ENCODE measurements around the gene SPIN1.

Gene SPIN1

GRCh38 chr9:88443480-88444113 lies 55.4 kb downstream of the SPIN1 start:
- TF ChIP-seq CREB1 (IDR thresholded peaks at IDR 0.05; ENCODE audit: low read depth) (no peak), CEBPB (IDR thresholded peaks at IDR 0.05) (no peak), FOXM1 (IDR thresholded peaks at IDR 0.05; ENCODE audit: borderline replicate concordance, low read depth) (no peak), NFIC (IDR thresholded peaks at IDR 0.05) (no peak), TEAD4 (IDR thresholded peaks at IDR 0.05) (no peak), EP300 (IDR thresholded peaks at IDR 0.05; ENCODE audit: borderline replicate concordance) (no peak), RAD21 (IDR thresholded peaks at IDR 0.05; ENCODE audit: low read depth) (no peak), YY1 (IDR thresholded peaks at IDR 0.05; ENCODE audit: low read depth) (no peak), USF1 (IDR thresholded peaks at IDR 0.05) (no peak), ZBTB7A (IDR thresholded peaks at IDR 0.05; ENCODE audit: low read depth) (no peak), MAX (IDR thresholded peaks at IDR 0.05) (no peak), TAF1 (IDR thresholded peaks at IDR 0.05; ENCODE audit: low read depth) (no peak), TCF12 (IDR thresholded peaks at IDR 0.05; ENCODE audit: low read depth) (no peak), EGR1 (IDR thresholded peaks at IDR 0.05) (no peak)
- TF ChIP-seq, protein P1, sequence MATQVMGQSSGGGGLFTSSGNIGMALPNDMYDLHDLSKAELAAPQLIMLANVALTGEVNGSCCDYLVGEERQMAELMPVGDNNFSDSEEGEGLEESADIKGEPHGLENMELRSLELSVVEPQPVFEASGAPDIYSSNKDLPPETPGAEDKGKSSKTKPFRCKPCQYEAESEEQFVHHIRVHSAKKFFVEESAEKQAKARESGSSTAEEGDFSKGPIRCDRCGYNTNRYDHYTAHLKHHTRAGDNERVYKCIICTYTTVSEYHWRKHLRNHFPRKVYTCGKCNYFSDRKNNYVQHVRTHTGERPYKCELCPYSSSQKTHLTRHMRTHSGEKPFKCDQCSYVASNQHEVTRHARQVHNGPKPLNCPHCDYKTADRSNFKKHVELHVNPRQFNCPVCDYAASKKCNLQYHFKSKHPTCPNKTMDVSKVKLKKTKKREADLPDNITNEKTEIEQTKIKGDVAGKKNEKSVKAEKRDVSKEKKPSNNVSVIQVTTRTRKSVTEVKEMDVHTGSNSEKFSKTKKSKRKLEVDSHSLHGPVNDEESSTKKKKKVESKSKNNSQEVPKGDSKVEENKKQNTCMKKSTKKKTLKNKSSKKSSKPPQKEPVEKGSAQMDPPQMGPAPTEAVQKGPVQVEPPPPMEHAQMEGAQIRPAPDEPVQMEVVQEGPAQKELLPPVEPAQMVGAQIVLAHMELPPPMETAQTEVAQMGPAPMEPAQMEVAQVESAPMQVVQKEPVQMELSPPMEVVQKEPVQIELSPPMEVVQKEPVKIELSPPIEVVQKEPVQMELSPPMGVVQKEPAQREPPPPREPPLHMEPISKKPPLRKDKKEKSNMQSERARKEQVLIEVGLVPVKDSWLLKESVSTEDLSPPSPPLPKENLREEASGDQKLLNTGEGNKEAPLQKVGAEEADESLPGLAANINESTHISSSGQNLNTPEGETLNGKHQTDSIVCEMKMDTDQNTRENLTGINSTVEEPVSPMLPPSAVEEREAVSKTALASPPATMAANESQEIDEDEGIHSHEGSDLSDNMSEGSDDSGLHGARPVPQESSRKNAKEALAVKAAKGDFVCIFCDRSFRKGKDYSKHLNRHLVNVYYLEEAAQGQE (IDR thresholded peaks at IDR 0.05; ENCODE audit: low read depth) = no peak

DNA sequence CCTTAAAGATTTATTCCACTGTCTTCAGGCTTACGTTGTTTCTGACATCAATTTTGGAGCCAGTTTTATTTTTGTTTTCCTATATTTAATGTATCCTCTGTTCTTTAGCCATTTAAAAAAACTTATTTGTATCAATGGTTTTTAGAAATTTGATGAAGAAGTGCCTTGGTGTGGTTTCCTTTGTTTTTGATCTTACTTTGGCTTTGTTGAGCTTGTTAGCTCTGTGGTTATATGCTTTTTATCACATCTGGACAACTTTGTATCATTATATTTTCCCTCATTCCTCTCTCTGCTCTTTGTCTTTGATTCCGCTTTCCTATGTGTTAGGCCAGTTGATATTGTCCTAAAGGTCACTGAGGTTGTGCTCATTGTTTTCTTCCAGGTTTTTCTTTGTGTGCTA lies 58.5 kb downstream of the SPIN1 start:
- TF ChIP-seq YY1 (IDR thresholded peaks at IDR 0.05; ENCODE audit: low read depth) (no peak), TEAD4 (IDR thresholded peaks at IDR 0.05) (no peak), CREB1 (IDR thresholded peaks at IDR 0.05; ENCODE audit: low read depth) (no peak), TAF1 (IDR thresholded peaks at IDR 0.05; ENCODE audit: low read depth) (no peak), TCF12 (IDR thresholded peaks at IDR 0.05; ENCODE audit: low read depth) (no peak), ZBTB7A (IDR thresholded peaks at IDR 0.05; ENCODE audit: low read depth) (no peak), EP300 (IDR thresholded peaks at IDR 0.05; ENCODE audit: borderline replicate concordance) (no peak), USF1 (IDR thresholded peaks at IDR 0.05) (no peak), EGR1 (IDR thresholded peaks at IDR 0.05) (no peak), RAD21 (IDR thresholded peaks at IDR 0.05; ENCODE audit: low read depth) (no peak), NFIC (IDR thresholded peaks at IDR 0.05) (no peak), FOXM1 (IDR thresholded peaks at IDR 0.05; ENCODE audit: borderline replicate concordance, low read depth) (no peak), CEBPB (IDR thresholded peaks at IDR 0.05) (no peak), MAX (IDR thresholded peaks at IDR 0.05) (no peak)
- TF ChIP-seq, protein P1 (IDR thresholded peaks at IDR 0.05; ENCODE audit: low read depth) = no peak

- no peak for TF ChIP-seq TEAD4 (IDR thresholded peaks at IDR 0.05)
- no peak for TF ChIP-seq ZBTB7A (IDR thresholded peaks at IDR 0.05; ENCODE audit: low read depth)
- TF ChIP-seq CEBPB (IDR thresholded peaks at IDR 0.05) = no peak
- TF ChIP-seq, protein P1 (IDR thresholded peaks at IDR 0.05; ENCODE audit: low read depth) = no peak
- TF ChIP-seq YY1 (IDR thresholded peaks at IDR 0.05; ENCODE audit: low read depth) = no peak
- TF ChIP-seq CREB1 (IDR thresholded peaks at IDR 0.05; ENCODE audit: low read depth) = no peak
- TF ChIP-seq TCF12 (IDR thresholded peaks at IDR 0.05; ENCODE audit: low read depth) = no peak
- no peak for TF ChIP-seq NFIC (IDR thresholded peaks at IDR 0.05)
- no peak for TF ChIP-seq RAD21 (IDR thresholded peaks at IDR 0.05; ENCODE audit: low read depth)
- TF ChIP-seq FOXM1 (IDR thresholded peaks at IDR 0.05; ENCODE audit: borderline replicate concordance, low read depth) = no peak
- TF ChIP-seq MAX (IDR thresholded peaks at IDR 0.05) = no peak
- no peak for TF ChIP-seq USF1 (IDR thresholded peaks at IDR 0.05)
- no peak for TF ChIP-seq TAF1 (IDR thresholded peaks at IDR 0.05; ENCODE audit: low read depth)
- TF ChIP-seq EGR1 (IDR thresholded peaks at IDR 0.05) = no peak
- no peak for TF ChIP-seq EP300 (IDR thresholded peaks at IDR 0.05; ENCODE audit: borderline replicate concordance)
These were observed 59.2 kb downstream of the SPIN1 start for GRCh38 chr9:88447431-88447830.
